Measurements from ENCODE around the gene KAT7.

KAT7 gene

DNA sequence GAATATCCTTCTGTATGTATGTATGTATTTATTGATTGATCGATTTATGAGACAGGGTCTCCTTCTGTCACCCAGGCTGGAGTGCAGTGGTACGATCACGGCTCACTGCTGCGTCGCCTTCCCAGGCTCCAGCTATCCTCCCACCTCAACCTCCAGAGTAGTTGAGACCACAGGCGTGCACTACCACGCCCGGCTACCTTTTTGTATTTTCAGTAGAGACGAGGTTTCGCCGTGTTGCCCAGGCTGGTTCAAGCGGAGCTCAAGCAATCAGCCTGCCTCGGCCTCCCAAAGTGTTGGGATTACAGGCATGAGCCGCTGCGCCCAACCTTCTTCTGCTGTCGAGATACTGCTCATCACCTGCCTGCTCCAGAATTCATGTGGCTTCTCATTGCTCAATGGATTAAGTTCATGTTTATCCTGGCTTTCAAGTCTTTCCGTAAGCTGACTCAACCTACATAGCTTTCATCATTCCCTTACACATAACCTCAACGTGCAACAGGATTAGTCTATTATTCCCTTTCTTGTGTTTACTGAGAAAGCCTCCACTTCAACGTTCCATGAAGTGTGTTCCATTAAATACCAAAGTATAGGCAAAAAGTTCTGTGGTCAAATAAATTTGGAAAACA, 45.8 kb downstream of the KAT7 start:
- DNase-seq (ENCODE audit: low read depth), result no peak
- H3K4me3 ChIP-seq (ENCODE audit: low read depth, low read length), result no peak overlapping the region

DNA sequence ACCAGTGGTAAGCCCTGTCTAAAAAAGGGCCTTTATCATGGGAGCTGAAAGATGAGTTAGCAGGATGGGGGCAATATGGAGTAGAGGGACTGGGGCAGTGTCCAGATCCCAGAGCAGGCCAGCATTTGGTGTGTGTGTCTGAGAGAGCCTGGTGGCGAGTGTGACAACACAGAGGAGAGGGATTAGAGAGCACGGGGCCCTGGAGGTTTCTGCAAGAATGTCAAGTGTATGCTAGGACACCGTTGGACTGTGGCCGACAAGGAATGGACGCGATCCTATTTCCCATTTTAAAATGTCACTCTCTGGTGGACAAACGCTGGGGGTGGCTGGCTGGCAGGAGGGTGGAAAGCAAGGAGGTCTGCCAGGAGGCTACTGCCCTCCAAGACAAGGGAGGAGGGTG, 47.0 kb downstream of the KAT7 start:
- H3K4me3 ChIP-seq (ENCODE audit: low read depth, low read length), result no peak overlapping the region
- no peak for DNase-seq (ENCODE audit: low read depth)

DNA sequence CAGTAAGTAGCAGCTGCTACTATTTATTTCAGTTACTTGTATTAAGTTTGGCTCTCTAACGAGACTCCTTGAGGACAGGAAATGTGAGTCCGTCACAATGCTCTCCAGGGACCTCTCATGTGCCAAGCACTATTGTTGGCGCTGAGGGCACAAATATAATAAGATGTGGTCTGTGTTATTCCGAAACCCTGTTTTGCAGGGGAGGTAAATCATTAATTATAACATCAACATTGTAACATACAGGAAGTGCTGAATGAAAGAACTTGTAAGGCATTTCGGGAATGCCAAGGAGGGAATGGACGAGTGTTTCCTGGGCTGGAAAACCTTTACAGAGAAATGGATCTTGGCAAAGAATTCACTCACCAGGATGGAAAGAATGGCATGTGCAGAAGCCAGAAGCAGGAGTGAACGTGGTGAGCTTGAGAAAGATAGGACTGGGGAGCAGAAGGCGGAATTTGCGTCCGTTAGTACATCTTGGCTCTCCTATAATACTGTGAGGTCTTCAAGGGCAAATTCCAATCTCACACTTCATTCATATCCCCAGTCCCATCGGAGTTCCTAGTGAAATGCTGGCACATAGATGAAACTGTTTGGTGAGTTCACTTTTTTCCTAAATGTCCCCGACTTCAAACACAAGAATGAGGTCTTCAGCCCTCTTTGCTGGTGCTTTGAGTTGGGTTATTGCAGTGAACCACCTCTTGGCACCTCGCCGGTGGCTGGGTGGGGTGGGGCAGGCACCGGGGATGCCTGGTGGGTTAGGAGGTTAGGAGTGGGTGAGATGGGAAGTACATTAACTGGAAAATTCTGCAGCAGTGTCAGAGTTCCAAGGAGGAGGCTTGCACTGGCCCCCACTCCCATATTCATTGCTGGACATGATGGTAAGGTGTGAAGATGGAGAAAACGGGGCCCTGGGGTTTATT, 47.9 kb downstream of the KAT7 start:
- no peak for DNase-seq (ENCODE audit: low read depth)
- H3K4me3 ChIP-seq (ENCODE audit: low read depth, low read length), result no peak overlapping the region

DNA sequence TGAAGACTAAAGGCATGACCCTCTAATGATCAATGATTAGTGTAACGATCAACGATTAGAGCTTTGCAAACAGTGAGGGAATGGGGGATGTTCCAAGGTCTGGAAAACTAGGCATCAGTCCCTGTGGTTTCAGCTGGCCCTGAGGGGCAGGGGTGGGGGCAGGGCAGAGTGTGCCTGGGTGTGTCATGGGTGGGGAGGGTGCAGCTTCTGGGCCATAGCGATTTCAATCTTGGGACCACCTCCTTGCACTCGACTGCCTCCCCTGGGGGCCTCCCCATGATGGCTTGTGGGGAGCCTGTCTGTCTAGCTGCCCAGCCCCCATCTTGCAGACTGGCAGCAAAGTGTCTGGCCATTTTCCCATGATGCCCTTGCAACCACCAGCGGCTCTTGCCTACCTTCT, 51.0 kb downstream of the KAT7 start:
- no peak overlapping the region for H3K4me3 ChIP-seq (ENCODE audit: low read depth, low read length)
- no peak for DNase-seq (ENCODE audit: low read depth)

DNA sequence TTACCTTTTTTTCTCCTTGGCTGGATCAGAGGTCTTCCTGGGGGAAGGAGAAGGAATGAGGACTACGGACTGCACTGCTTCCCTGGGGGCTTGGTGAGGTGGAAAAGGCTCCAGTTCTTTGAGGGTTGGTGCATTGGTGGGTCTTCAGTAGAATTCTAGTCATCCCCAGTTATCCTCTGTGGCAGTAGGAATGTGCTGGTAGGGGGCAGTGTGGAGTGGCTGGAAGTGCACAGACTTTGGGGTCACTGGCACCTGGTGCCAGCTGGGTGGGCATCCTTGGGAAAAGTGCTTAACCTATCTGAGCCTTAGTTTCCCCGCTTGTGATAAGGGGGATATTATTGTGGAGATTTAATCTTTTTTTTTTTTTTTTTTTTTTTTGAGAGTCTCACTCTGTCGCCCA, 53.1 kb downstream of the KAT7 start:
- no peak overlapping the region for H3K4me3 ChIP-seq (ENCODE audit: low read depth, low read length)
- no peak for DNase-seq (ENCODE audit: low read depth)

DNA sequence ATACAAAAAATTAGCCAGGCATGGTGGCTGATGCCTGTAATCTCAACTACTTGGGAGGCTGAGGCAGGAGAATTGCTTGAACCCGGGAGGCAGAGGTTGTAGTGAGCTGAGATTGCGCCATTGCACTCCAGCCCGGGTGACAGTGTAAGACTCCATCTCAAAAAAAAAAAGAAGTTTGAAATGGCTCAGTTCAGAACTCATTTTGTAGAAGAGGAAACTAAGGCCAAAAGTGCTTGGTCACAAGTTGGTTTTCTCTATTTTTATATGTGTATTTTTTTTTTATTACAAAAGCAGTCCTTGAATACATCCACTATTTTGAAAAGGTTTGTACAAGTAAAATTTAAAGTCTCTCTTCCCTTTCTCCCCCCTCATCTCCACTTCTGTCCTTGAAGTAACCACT, 53.9 kb downstream of the KAT7 start:
- DNase-seq (ENCODE audit: low read depth), result no peak
- H3K4me3 ChIP-seq (ENCODE audit: low read depth, low read length), result no peak overlapping the region

DNA sequence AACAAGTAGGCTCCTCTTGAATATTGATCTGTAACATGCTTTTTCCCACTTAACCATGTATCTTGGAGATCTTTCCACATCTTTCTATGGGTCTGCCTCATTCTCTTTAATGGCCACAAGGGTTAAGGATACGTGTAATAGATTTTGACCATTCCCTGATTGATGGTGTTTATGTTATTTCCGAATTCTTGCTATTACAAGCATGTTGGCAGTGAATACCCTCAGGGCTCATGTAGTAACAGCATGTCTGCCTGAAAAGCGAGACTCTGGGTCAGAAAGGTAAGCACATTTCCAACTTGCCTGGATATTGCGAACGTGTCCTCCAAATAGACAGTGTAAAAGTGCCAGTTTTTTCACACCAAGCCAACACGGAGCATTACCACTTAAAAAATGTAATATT, 54.4 kb downstream of the KAT7 start:
- no peak overlapping the region for H3K4me3 ChIP-seq (ENCODE audit: low read depth, low read length)
- DNase-seq (ENCODE audit: low read depth), result no peak

DNA sequence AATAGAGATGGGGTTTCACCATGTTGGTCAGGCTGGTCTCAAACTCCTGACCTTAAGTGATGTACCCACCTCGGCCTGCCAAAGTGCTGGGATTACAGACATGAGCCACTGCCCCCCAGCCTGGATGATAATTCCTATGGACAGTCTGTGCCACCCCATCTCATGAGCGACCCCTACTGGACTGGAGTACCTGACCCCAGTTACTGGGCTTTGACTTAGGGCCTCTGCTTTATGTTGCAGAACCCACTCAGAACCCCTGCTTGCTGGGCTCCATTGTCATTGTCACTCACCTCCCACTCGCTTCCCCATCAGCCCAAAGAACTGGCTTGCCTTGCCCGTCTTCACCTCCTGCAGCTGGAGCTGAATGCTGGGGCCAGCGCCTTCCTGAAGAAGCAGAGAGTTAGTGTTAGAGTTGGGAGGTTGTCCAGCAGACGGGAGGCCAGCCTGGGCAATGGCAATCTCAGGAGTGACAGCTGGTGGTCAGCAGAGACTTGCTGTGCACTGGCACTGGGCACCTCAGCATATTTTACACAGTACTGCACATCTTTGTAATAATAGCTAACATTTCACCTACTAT, 55.4 kb downstream of the KAT7 start:
- H3K4me3 ChIP-seq (ENCODE audit: low read depth, low read length), result no peak overlapping the region
- no peak for DNase-seq (ENCODE audit: low read depth)

DNA sequence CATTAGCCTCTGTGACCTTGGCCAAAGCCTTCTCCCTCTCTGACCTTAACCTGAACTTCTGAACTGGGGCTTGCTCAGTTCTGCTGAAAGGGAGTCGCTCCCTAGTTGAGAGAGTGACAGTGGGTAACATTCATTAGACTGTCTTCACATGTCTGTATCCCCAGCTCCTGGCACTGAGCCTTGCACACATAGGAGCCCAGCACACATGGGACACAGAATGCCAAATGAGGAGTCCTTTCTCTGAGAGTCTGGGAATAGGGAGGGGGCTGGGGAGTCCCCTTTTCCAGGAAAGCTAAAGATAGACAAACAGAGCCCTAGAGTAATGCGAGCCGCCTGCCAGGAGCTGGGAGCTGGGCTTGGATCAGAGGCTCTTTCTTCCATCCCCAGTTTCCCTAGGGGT, 56.8 kb downstream of the KAT7 start:
- DNase-seq (ENCODE audit: low read depth), result no peak
- no peak overlapping the region for H3K4me3 ChIP-seq (ENCODE audit: low read depth, low read length)

DNA sequence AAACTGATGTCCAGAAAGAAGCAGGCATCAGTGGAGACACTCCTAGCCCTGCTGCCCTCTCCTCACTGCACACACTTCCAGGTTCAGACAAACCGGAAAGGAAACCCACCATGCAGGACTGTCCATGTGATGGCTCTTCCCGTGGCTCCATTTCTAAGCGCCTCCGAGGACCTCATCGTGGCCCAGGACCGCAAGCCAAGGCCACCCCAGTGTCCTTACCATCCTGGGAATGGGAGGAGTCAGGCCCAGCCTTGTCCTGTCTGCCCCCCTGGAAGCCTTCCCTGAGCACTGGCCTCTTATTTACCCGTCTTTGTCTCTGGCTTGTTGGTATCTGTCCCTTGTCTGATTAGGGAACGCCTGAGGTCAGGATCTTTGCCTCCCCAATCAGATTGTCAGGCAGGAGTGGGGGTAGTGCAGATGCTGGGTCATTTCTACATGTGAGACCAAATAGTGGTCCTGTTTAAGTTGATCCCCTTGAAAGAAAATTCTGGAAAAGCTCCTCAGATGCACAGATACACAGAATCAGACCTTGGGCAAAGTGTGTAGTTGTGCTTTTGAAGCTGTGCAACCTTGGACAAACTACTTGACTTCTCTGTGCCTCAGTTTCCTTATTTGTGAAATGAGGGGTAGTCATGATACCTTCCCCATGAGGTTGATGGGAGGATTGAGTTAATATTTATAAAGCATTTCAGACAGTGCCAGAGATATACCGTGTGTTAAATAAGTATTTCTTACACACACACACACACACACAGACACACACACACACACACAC, 58.6 kb downstream of the KAT7 start:
- H3K4me3 ChIP-seq (ENCODE audit: low read depth, low read length), result no peak overlapping the region
- no peak for DNase-seq (ENCODE audit: low read depth)

DNA sequence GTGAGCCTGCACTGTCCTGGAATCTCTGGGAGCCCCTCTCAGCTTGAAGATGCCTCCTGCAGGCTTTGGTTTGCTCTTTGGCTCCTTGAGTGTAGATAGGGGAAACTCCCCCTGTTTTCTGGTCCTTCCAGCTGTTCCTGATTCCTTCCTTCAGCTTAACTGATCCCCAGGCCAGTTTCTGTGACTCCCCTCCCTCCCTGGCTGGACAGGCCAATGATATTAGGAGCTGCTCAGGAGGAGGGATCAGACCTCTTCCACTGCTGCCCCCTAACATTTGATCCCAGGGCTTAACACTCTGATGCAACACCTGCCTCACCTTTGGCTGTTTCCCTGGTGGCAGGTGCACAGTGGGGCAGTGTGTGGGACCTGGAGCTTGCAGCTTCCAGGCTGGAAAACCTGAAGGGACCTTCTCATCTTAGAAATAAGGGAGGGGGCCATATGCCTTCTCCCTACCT, 59.6 kb downstream of the KAT7 start, which contains the start of gene TAC4:
TAC4 (minus strand) TSS at position 51 of the 455 bp plus-strand sequence. CDS start 52 bp downstream, outside the sequence.
- no peak for DNase-seq (ENCODE audit: low read depth)
- no peak within 1 kb of the TSS for H3K4me3 ChIP-seq (ENCODE audit: low read depth, low read length)

DNA sequence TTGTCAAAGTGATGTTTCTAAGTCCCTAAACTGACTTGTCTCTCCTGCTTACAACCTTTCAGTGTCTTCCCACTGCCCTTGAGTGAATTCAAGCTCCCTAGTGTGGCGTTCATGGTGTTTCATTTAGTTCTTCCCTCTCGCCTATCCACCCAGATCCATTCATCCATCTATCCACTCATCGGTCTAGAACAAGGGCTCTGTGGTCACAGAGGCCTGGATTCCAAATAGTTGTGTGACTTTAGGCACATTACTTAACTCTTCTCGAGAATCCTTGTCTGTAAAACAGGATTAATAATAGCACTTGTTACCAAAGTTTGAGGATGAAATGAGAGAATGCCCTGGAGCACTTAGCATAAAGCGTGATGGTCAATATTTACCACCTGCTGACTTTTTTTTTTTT, 60.3 kb downstream of the KAT7 start:
- H3K4me3 ChIP-seq (ENCODE audit: low read depth, low read length), result no peak overlapping the region
- DNase-seq (ENCODE audit: low read depth), result no peak

DNA sequence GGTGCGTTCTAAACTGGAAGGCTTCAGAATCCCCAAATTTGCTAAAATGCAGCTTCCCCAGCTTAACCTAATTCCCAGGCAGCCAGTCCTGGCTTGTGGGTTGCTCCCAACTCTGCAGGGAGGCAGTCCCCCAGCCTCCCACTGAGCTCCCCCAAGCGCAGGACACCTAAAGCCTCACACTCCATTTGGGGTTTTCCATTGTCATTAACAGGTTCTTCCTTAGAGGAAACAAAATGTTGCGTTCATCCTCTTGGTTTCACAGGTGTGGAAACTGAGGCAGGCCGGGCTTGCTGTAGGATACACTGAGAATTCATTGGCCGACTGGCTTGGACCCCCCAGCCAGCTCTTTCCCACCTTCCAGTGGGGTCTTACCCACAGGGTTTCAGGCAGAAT, 61.7 kb downstream of the KAT7 start:
- no peak overlapping the region for H3K4me3 ChIP-seq (ENCODE audit: low read depth, low read length)
- no peak for DNase-seq (ENCODE audit: low read depth)

DNA sequence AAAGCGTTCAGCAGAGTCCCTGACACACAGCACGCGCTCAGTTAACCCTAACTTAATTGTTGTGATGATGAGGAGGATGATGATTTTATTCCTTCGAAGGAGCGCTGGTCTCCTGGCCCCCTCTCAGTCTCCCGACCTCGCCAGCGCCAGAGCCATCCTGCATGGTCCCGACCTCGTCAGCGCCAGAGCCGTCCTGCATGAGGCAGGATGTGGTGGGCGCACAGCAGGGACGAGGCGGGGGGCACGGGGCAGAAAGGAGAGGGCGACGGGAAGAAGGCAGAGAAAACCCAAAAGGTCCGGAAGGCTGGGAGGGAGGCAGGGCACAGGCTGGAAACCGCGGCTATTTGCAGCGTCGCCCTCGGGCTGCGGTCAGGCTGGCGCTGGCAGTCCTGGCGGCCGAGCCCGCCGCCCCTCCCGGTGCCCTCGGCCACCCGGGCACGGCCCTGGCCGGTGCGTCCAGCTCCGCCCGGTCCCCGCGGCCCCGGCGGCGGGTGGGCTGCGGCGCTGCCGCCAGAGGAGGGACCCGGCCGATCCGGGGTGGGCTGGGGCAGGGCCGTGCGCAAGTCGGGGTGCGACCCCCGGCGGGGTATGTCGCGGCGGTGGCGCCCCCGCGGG, 62.4 kb downstream of the KAT7 start:
- no peak for DNase-seq (ENCODE audit: low read depth)
- H3K4me3 ChIP-seq (ENCODE audit: low read depth, low read length), result peak overlapping the region; percentile 57

DNA sequence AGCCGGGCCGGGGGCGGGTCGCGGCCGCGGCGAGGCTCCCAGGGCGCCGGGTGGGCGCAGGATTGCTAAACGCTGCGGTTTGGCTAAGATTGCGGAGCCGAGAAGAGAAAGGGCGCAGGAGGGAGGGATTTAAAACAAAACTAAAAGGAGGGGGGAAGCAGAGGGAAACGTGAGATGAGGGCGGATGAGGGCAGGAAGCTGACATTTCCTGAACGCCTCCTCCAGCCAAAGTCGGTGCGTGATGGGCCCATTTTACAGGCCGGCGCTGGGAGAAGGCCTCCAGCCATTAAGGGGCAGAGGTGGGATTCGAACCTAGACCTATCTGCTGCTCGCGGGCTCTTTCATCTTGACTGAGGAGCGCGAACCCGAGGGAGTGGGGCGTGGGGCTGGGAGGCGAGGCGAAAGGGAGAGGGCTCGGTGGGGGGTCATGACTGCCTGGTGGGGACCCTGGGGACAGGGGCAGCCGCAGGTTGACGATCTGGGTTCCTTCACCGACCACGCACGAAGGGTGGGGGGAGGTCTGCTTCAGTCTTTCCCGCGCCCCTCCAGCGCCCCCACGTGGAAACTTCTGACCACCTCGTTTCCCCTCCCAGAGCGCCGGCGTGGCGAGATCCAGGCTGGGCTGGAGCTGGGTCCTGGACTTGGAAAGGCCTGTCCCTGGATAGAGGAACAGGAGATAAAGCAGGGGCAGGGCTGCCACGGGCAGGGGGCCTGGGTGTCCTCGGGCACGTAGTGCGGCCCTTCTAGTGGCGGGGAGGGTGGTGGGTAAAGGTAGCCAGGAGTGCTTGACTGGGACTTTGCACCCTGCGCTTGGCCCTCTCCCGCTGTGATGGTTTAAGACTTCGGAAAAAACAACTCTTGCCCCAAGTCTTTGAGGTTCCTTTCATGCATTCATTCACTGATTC, 63.2 kb downstream of the KAT7 start:
- no peak for DNase-seq (ENCODE audit: low read depth)
- peak overlapping the region; percentile 57 for H3K4me3 ChIP-seq (ENCODE audit: low read depth, low read length)

DNA sequence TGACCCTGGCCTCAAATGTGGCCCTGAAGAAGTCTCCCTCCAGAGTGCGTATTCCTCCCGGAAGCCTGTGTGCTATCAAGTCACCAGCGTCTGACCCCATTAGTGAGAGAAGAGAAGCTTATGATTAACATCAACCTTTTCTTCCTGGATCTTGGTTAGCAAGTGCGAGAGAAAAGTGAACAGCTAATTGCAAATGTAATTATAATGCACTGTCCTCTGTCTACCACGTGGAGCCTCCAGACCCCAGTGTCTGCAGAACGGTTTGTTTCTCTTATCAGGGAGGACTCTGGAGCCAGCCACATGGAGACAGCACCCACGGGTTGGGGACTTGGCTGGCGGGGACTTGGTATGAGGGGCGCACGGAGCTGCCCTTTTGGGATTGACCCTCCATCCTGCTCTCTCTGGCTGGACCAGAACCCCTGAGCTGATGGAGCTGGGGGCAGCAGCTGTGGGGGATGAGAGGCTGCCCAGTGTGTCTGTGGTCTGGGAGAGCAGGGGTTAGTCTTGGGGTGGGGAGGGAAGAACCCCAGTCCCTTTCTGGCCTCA, 65.1 kb downstream of the KAT7 start:
- DNase-seq (ENCODE audit: low read depth), result no peak

DNA sequence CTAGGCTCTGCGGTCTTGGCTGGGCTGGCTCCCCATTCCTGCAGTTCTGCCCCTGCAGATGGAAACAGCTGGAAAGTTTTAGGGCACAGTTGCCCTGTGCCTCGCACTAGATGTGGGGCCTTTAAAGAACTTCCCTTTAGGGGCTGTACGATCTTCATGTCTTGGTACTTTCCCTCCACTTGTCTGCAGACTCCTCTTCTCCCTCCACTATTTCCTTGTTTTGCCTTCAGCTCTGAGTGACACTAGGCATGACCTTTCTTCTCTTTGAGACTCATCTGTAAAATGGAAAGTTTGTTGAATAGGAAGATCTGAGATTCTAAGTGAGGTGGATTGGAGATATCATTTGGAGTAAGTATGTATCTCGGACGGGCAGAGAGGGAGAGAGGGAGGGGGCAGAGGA, 65.6 kb downstream of the KAT7 start:
- no peak overlapping the region for H3K4me3 ChIP-seq (ENCODE audit: low read depth, low read length)
- no peak for DNase-seq (ENCODE audit: low read depth)

More for the DNA sequence above, 65.1 kb downstream of the KAT7 start:
- no peak overlapping the region for H3K4me3 ChIP-seq (ENCODE audit: low read depth, low read length)

DNA sequence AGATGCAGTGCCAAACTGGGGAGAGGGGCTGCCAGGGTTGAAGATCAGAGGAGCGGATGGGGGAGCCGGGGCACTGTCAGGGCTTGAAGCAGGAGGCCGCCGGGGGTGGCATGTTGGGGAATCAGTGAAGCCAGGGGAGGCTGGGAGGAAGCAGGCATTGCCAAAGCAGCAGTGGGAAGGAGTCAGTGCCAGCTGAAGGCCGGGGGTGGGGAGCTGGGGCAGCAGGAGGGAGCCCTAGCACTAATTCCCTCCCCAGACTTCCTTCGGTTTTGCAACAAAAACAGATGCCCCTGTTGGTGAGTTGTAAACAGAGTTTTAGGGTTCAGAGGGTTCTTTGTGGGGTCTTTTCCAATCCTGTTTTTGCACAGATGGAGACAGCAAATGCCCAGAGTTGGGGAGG, 70.3 kb downstream of the KAT7 start:
- no peak for DNase-seq (ENCODE audit: low read depth)

More for the DNA sequence above, 70.3 kb downstream of the KAT7 start:
- no peak overlapping the region for H3K4me3 ChIP-seq (ENCODE audit: low read depth, low read length)

All from skeletal muscle cell (primary cell).